Hepatocyte (in vitro differentiated cells): ENCODE data around the gene KCNE3. TPM values are rescaled to one million over a fixed set of nuclear protein-coding genes. Genes with fewer than 3 reads are reported as not detected.

Experiments used
- DNase-seq: peaks from one replicate; pipeline ENCODE4 v3.0.0-alpha.2; 2016; ENCODE audit warnings: low spot score
- H2AFZ ChIP-seq: fragments of 200-600 bp; sonication (generic); 2 replicates; pipeline ENCODE4 v1.6.0; 2016; ENCODE audit warnings: antibody characterized with exemption, mild to moderate bottlenecking
- H3K27ac ChIP-seq: fragments of 200-600 bp; sonication (generic); 2 replicates; pipeline ENCODE4 v1.5.1; 2016; ENCODE audit warnings: mild to moderate bottlenecking
- H3K27me3 ChIP-seq: fragments of 200-600 bp; sonication (generic); 2 replicates; pipeline ENCODE4 v1.6.1; 2016
- H3K36me3 ChIP-seq: fragments of 200-600 bp; sonication (generic); replicated peaks from 2 replicates; pipeline ENCODE4 v1.5.1; 2016; ENCODE audit warnings: low read depth; ENCODE audit not compliant: insufficient read depth
- H3K4me1 ChIP-seq: fragments of 200-600 bp; sonication (generic); 2 replicates; pipeline ENCODE4 v1.5.1; 2016; ENCODE audit warnings: mild to moderate bottlenecking, moderate library complexity; ENCODE audit not compliant: insufficient read depth
- H3K4me2 ChIP-seq: fragments of 200-600 bp; sonication (generic); 2 replicates; pipeline ENCODE4 v1.6.0; 2016
- H3K4me3 ChIP-seq: fragments of 200-600 bp; sonication (generic); 2 replicates; pipeline ENCODE4 v1.5.1; 2016; ENCODE audit warnings: mild to moderate bottlenecking
- H3K79me2 ChIP-seq: fragments of 200-600 bp; sonication (generic); 2 replicates; pipeline ENCODE4 v1.6.0; 2017; ENCODE audit warnings: mild to moderate bottlenecking
- H3K9me2 ChIP-seq: fragments of 200-600 bp; sonication (generic); replicated peaks from 2 replicates; pipeline ENCODE4 v1.6.0; 2017; ENCODE audit warnings: mild to moderate bottlenecking; ENCODE audit not compliant: insufficient read depth
- H3K9me3 ChIP-seq: fragments of 200-600 bp; sonication (generic); 2 replicates; pipeline ENCODE4 v1.5.1; 2016; ENCODE audit warnings: low read depth, mild to moderate bottlenecking
- H4K20me1 ChIP-seq: fragments of 200-600 bp; sonication (generic); 2 replicates; pipeline ENCODE4 v1.6.0; 2016; ENCODE audit warnings: mild to moderate bottlenecking; ENCODE audit not compliant: insufficient read depth, poor library complexity, severe bottlenecking
- EZH2 ChIP-seq: fragments of 200-600 bp; sonication (generic); IDR thresholded peaks from 2 replicates; pipeline ENCODE4 v1.6.1; 2016; ENCODE audit warnings: antibody characterized with exemption, mild to moderate bottlenecking, borderline replicate concordance
- EZH2phosphoT487 ChIP-seq: fragments of 200-600 bp; sonication (generic); IDR thresholded peaks from one replicate; pipeline ENCODE4 v1.6.1; 2018; ENCODE audit warnings: antibody characterized with exemption, mild to moderate bottlenecking, low read depth, moderate library complexity; ENCODE audit not compliant: unreplicated experiment, severe bottlenecking
- WGBS: methylation state at CpG from one replicate; pipeline ENCODE4 v1.1.6; 2016; ENCODE audit warnings: low lambda C conversion rate; ENCODE audit errors: missing lambda C conversion rate; 5-methylcytosine and 5-hydroxymethylcytosine counted together
- polyA plus RNA-seq: library from polyadenylated mRNA; unstranded; fragments of >200 nt; fragmentation: Nextera tagmentation; extraction: Ambion mirVana; gene quantifications from 2 replicates; pipeline ENCODE4 v1.2.1, GENCODE V29; 2016
- total RNA-seq: library from RNA; depleted of rRNA; stranded (reverse); fragments of >200 nt; gene quantifications from 2 replicates; pipeline ENCODE4 v1.2.3, GENCODE V29; 2014
- TF ChIP-seq, protein P1 (sequence below): fragments of 200-600 bp; sonication (generic); IDR thresholded peaks from 2 replicates; pipeline ENCODE4 v1.5.1; 2016; ENCODE audit warnings: antibody characterized with exemption, mild to moderate bottlenecking; ENCODE audit not compliant: poor library complexity

KCNE3 gene
- total and polyA plus RNA-seq, 2 experiments from 2014 or later = 8.7 to 18.6 TPM

GRCh38 chr11:74444173-74444826 lies 23.0 kb downstream of the KCNE3 start:
- H3K27ac ChIP-seq = peak overlapping the region; percentile 20
- 78% methylated on average over 9 of the region's 9 CpGs for WGBS

GRCh38 chr11:74443071-74443864 lies 24.1 kb downstream of the KCNE3 start:
- peaks cover 46% of the 10 kb centered on the region for H3K4me1 ChIP-seq
- H3K27ac ChIP-seq = peak overlapping the region; percentile 63
- H3K4me3 ChIP-seq = no peak overlapping the region
- no peak overlapping the region for H2AFZ ChIP-seq
- H3K36me3 ChIP-seq = no peaks in the 10 kb centered on the region
- TF ChIP-seq, protein P1, sequence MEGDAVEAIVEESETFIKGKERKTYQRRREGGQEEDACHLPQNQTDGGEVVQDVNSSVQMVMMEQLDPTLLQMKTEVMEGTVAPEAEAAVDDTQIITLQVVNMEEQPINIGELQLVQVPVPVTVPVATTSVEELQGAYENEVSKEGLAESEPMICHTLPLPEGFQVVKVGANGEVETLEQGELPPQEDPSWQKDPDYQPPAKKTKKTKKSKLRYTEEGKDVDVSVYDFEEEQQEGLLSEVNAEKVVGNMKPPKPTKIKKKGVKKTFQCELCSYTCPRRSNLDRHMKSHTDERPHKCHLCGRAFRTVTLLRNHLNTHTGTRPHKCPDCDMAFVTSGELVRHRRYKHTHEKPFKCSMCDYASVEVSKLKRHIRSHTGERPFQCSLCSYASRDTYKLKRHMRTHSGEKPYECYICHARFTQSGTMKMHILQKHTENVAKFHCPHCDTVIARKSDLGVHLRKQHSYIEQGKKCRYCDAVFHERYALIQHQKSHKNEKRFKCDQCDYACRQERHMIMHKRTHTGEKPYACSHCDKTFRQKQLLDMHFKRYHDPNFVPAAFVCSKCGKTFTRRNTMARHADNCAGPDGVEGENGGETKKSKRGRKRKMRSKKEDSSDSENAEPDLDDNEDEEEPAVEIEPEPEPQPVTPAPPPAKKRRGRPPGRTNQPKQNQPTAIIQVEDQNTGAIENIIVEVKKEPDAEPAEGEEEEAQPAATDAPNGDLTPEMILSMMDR = peak; percentile 32
- TF ChIP-seq EZH2phosphoT487 (no peak), EZH2 (no peak)
- no peaks in the 10 kb centered on the region for H3K9me3 ChIP-seq
- H3K27me3 ChIP-seq = no peaks in the 10 kb centered on the region
- peak overlapping the region; percentile 50 for H3K4me2 ChIP-seq
- H3K79me2 ChIP-seq = no peaks in the 10 kb centered on the region
- H4K20me1 ChIP-seq = no peaks in the 10 kb centered on the region
- 25% methylated on average over 8 of the region's 8 CpGs for WGBS
- DNase-seq = peak; percentile 50
- no peaks in the 10 kb centered on the region for H3K9me2 ChIP-seq

More at GRCh38 chr11:74444173-74444826, 23.0 kb downstream of the KCNE3 start:
- TF ChIP-seq EZH2 (no peak), EZH2phosphoT487 (no peak)
- TF ChIP-seq, protein P1 = no peak
- Histone ChIP-seq H4K20me1 (no peaks in the 10 kb centered on the region), H3K27me3 (no peaks in the 10 kb centered on the region), H3K9me2 (no peaks in the 10 kb centered on the region), H3K9me3 (no peaks in the 10 kb centered on the region), H3K4me2 (peak overlapping the region; percentile 50), H2AFZ (no peak overlapping the region), H3K79me2 (no peaks in the 10 kb centered on the region), H3K4me1 (peaks cover 46% of the 10 kb centered on the region), H3K4me3 (no peak overlapping the region), H3K36me3 (no peaks in the 10 kb centered on the region)
- no peak for DNase-seq

- H4K20me1 ChIP-seq = no peaks in the 10 kb centered on the region
- H3K4me1 ChIP-seq = peaks cover 46% of the 10 kb centered on the region
- H3K27me3 ChIP-seq = no peaks in the 10 kb centered on the region
- H3K9me3 ChIP-seq = no peaks in the 10 kb centered on the region
- H3K4me2 ChIP-seq = peak overlapping the region; percentile 50
- H3K9me2 ChIP-seq = no peaks in the 10 kb centered on the region
- H3K27ac ChIP-seq = peak overlapping the region; percentile 78
- H3K79me2 ChIP-seq = no peaks in the 10 kb centered on the region
- TF ChIP-seq EZH2 = no peak
- TF ChIP-seq, protein P1 = no peak
- TF ChIP-seq EZH2phosphoT487 = no peak
- H2AFZ ChIP-seq = no peak overlapping the region
- 43% methylated on average over 3 of the region's 3 CpGs for WGBS
- no peaks in the 10 kb centered on the region for H3K36me3 ChIP-seq
- H3K4me3 ChIP-seq = no peak overlapping the region
- peak; percentile 55 for DNase-seq
These were observed 24.7 kb downstream of the KCNE3 start for GRCh38 chr11:74442636-74443035.
